ENCODE results near the gene DLST. TPM values are rescaled to one million over a fixed set of nuclear protein-coding genes. Genes with fewer than 3 reads are reported as not detected.

Gene DLST
- total RNA-seq, 4 donors from 2014 or later = 128 to 163 (median 154) TPM

GRCh38 chr14:74910556-74910955 lies 28.8 kb downstream of the DLST start:
- no peaks in the 10 kb centered on the region for H3K27me3 ChIP-seq
- H3K27ac ChIP-seq = no peak overlapping the region
- H3K4me1 ChIP-seq = peaks cover 0 to 32% (median 3%) of the 10 kb centered on the region in 4 donors
- TF ChIP-seq POLR2A (IDR thresholded peaks at IDR 0.05) (no peak), CTCF (IDR thresholded peaks at IDR 0.05) (no peak)
- DNase-seq = peak in 1 of 3 donors; percentile 66
- peak overlapping the region in 2 of 4 donors; percentile 3 to 28 for H3K4me3 ChIP-seq
- peaks cover 0 to under 1% (median 0%) of the 10 kb centered on the region in 3 donors for H3K36me3 ChIP-seq
- no peaks in the 10 kb centered on the region for H3K9me3 ChIP-seq

- no peak for TF ChIP-seq POLR2A (IDR thresholded peaks at IDR 0.05)
- no peak for TF ChIP-seq CTCF (IDR thresholded peaks at IDR 0.05)
- H3K9me3 ChIP-seq = no peaks in the 10 kb centered on the region
- DNase-seq = no peak
- H3K27me3 ChIP-seq = no peaks in the 10 kb centered on the region
- no peaks in the 10 kb centered on the region for H3K36me3 ChIP-seq
- no peak overlapping the region for H3K4me3 ChIP-seq
- H3K27ac ChIP-seq = no peak overlapping the region
- peaks cover 0 to 25% (median 3%) of the 10 kb centered on the region in 4 donors for H3K4me1 ChIP-seq
These were observed 29.5 kb downstream of the DLST start for GRCh38 chr14:74911221-74911620.

GRCh38 chr14:74911704-74912103 lies 30.0 kb downstream of the DLST start:
- TF ChIP-seq POLR2A (IDR thresholded peaks at IDR 0.05) = no peak
- TF ChIP-seq CTCF (IDR thresholded peaks at IDR 0.05) = no peak
- no peak overlapping the region for H3K4me3 ChIP-seq
- H3K27me3 ChIP-seq = no peaks in the 10 kb centered on the region
- no peak overlapping the region for H3K27ac ChIP-seq
- no peak for DNase-seq
- peaks cover 0 to 25% (median 3%) of the 10 kb centered on the region in 4 donors for H3K4me1 ChIP-seq
- no peaks in the 10 kb centered on the region for H3K9me3 ChIP-seq
- H3K36me3 ChIP-seq = no peaks in the 10 kb centered on the region

- no peaks in the 10 kb centered on the region for H3K36me3 ChIP-seq
- no peaks in the 10 kb centered on the region for H3K9me3 ChIP-seq
- DNase-seq = no peak
- peaks cover 0 to 21% (median 2%) of the 10 kb centered on the region in 4 donors for H3K4me1 ChIP-seq
- no peaks in the 10 kb centered on the region for H3K27me3 ChIP-seq
- no peak overlapping the region for H3K4me3 ChIP-seq
- no peak for TF ChIP-seq CTCF (IDR thresholded peaks at IDR 0.05)
- no peak for TF ChIP-seq POLR2A (IDR thresholded peaks at IDR 0.05)
- no peak overlapping the region for H3K27ac ChIP-seq
These were observed 30.4 kb downstream of the DLST start for GRCh38 chr14:74912111-74912510.

GRCh38 chr14:74912801-74913200 lies 31.1 kb downstream of the DLST start:
- no peak overlapping the region for H3K27ac ChIP-seq
- H3K9me3 ChIP-seq = no peaks in the 10 kb centered on the region
- no peak for TF ChIP-seq CTCF (IDR thresholded peaks at IDR 0.05)
- TF ChIP-seq POLR2A (IDR thresholded peaks at IDR 0.05) = no peak
- no peak for DNase-seq
- no peaks in the 10 kb centered on the region for H3K36me3 ChIP-seq
- H3K4me3 ChIP-seq = no peak overlapping the region
- H3K27me3 ChIP-seq = no peaks in the 10 kb centered on the region
- H3K4me1 ChIP-seq = peaks cover 0 to 14% (median 0%) of the 10 kb centered on the region in 4 donors

GRCh38 chr14:74913393-74913910 lies 31.7 kb downstream of the DLST start:
- peaks cover 0 to 8% (median 0%) of the 10 kb centered on the region in 4 donors for H3K4me1 ChIP-seq
- no peaks in the 10 kb centered on the region for H3K27me3 ChIP-seq
- no peak for DNase-seq
- H3K4me3 ChIP-seq = no peak overlapping the region
- no peaks in the 10 kb centered on the region for H3K36me3 ChIP-seq
- no peak for TF ChIP-seq POLR2A (IDR thresholded peaks at IDR 0.05)
- TF ChIP-seq CTCF (IDR thresholded peaks at IDR 0.05) = no peak
- H3K9me3 ChIP-seq = no peaks in the 10 kb centered on the region
- H3K27ac ChIP-seq = no peak overlapping the region
